Omental fat pad (tissue), 4 donors: ENCODE measurements around the gene MAN1C1. TPM values are rescaled to one million over a fixed set of nuclear protein-coding genes. Genes with fewer than 3 reads are reported as not detected.

Experiments
- ATAC-seq: fragments of 150-250 bp; one replicate; pipeline ENCODE4 v1.9.1; 2016; ENCODE audit warnings: mild to moderate bottlenecking, moderate library complexity; ENCODE audit not compliant: low FRiP score
- DNase-seq: peaks from one replicate; pipeline ENCODE4 v3.0.0-alpha.2; 2019; ENCODE audit warnings: low spot score
- total RNA-seq, 4 donors: library from RNA; depleted of rRNA; stranded (reverse); fragments of >200 nt; gene quantifications; one replicate each; pipeline ENCODE4 v1.1.0, GENCODE V29; 2016
- TF ChIP-seq, protein P1 (sequence below), 3 donors: fragments of 450-650 bp; IDR thresholded peaks; one replicate each; pipeline ENCODE4 v1.5.1; 2016 to 2017; ENCODE audit warnings: antibody characterized with exemption in 3 of 3, mild to moderate bottlenecking in 3 of 3, moderate library complexity in 2 of 3

MAN1C1 gene
- total RNA-seq, 4 donors from 2014 or later, result 21.0 to 47.4 (median 24.4) TPM

- ATAC-seq (no peak), DNase-seq (no peak)
- TF ChIP-seq, protein P1, sequence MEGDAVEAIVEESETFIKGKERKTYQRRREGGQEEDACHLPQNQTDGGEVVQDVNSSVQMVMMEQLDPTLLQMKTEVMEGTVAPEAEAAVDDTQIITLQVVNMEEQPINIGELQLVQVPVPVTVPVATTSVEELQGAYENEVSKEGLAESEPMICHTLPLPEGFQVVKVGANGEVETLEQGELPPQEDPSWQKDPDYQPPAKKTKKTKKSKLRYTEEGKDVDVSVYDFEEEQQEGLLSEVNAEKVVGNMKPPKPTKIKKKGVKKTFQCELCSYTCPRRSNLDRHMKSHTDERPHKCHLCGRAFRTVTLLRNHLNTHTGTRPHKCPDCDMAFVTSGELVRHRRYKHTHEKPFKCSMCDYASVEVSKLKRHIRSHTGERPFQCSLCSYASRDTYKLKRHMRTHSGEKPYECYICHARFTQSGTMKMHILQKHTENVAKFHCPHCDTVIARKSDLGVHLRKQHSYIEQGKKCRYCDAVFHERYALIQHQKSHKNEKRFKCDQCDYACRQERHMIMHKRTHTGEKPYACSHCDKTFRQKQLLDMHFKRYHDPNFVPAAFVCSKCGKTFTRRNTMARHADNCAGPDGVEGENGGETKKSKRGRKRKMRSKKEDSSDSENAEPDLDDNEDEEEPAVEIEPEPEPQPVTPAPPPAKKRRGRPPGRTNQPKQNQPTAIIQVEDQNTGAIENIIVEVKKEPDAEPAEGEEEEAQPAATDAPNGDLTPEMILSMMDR (IDR thresholded peaks at IDR 0.05), result no peak
These were observed 4.2 kb downstream of the MAN1C1 start for GRCh38 chr1:25620701-25621350.

DNA sequence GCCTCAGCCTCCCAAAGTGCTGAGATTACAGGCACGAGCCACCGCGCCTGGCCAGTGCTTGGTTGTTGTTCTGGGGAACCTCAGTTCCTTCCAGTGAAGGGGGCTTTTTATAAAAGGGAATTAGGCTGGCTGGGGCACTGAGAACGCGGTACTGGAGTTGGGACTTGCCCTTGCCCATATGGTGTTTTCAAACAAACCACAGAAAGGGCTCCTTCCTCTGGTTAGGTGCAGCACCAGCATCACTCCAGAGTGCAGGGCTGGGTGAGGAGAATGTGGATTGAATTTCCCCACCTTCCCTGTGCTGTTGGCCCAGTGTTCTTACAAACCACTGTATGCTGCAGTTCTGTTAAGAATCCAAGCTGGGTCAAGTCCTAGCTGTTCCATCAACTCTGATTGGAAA is 5.3 kb downstream of the MAN1C1 start:
- TF ChIP-seq, protein P1 (IDR thresholded peaks at IDR 0.05), result no peak
- DNase-seq, result no peak
- no peak for ATAC-seq

DNA sequence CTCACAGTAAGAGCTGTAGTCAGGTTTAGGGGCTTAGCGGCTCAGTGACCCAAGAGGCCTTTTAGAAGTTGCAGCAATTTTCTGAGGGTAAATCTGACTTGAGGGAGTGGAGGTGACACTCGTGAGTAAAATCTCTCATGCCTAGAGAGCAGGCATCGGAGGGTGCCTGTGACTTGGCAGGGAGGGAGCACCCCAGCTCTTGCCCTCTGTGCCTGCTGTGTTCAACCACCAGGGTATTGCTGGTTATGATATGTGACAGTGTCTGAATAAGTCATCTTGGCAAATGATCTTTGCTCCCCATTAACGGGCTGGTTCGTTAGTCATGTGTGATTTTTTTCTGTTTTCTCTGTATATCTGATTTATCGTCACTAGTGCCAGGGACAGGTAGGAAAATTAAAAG is 5.9 kb downstream of the MAN1C1 start:
- ATAC-seq (no peak), DNase-seq (no peak)
- TF ChIP-seq, protein P1 (IDR thresholded peaks at IDR 0.05), result no peak

GRCh38 chr1:25623007-25623406 is 6.4 kb downstream of the MAN1C1 start:
- no peak for ATAC-seq
- TF ChIP-seq, protein P1 (IDR thresholded peaks at IDR 0.05), result no peak

DNA sequence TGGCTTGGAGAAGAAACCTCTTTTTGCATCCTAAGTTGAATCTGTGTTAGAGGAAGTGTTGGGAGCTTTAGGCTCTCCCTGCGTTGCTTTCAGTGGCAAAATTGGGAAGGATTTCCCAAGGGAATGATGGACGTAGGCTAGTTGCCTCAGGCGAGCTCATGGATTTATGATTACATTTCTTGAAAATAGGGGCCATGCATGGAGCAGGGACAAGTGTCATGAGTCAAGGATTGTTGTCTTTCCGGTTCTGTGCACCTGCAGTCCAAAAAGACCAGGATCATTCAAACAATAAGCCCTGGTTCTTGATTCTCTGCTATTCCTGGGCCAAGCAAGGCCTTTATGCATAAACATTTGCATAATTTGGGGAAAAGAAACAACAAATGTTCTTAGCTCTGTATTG is 7.1 kb downstream of the MAN1C1 start:
- DNase-seq, result no peak
- no peak for ATAC-seq
- TF ChIP-seq, protein P1 (IDR thresholded peaks at IDR 0.05), result no peak

More at GRCh38 chr1:25623007-25623406, 6.4 kb downstream of the MAN1C1 start:
- no peak for DNase-seq

DNA sequence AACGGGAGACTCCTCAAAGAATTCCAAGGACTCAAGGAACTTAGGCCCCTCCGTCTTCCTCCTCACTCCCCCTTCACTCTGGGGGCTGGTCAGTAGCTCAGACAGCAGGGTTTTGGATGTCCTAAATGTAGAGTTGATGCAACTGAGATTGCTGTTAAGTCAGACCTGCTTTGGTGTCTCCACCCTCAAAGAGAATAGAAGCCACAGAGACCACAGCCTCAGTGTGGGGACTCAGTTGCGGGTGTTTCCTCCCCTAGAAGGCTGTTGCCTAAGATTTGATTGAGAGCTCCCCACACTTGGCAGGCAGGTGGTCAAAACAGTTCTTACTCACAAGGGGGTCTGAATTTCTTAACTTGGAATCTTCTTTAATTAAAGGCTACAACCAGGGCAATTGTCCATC is 7.6 kb downstream of the MAN1C1 start:
- ATAC-seq, result no peak
- DNase-seq, result no peak
- TF ChIP-seq, protein P1 (IDR thresholded peaks at IDR 0.05), result no peak

DNA sequence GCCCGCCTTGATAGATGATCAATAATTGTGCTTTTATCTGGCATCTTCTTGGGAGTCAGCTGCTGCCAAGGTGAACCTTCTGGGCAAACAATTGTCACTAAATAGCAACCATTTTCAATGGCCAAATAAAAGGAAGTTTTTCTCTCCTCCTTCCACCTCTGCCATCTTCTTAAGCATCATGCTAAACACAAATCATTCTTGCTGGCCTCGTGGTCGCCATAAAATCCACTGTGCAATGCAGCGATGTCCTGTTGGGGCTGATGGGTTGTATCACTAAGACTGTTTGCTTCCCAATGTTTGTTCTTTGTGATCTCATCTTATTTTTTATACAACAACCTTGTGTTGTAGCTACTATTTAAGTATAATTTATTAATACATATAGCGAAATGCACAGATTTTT is 8.0 kb downstream of the MAN1C1 start:
- ATAC-seq, result no peak
- DNase-seq, result no peak
- TF ChIP-seq, protein P1 (IDR thresholded peaks at IDR 0.05), result no peak
